CD4-positive, alpha-beta T cell treated with Interleukin-15 for 4 hours (primary cell): ENCODE measurements around the gene PPEF2.
"Not testable (repeated sequence)": the region's sequence is repeated elsewhere in the genome, so short reads cannot be mapped to it uniquely, and the experiment has no call there.

ENCODE experiments used
- DNase-seq: peaks from one replicate; pipeline ENCODE4 v3.0.0-alpha.2; 2020; ENCODE audit warnings: low spot score

The PPEF2 gene

GRCh38 chr4:75902352-75902751, at the start of gene PPEF2:
Gene PPEF2 (minus strand): TSS chr4:75902452. CDS start chr4:75896325, 6,127 bp downstream.
- no peak for DNase-seq

- no peak for DNase-seq
These were observed 48.1 kb upstream of the PPEF2 start for GRCh38 chr4:75950213-75950815.

- DNase-seq, result no peak
These were observed 46.7 kb upstream of the PPEF2 start for GRCh38 chr4:75948822-75949444.

- DNase-seq, result peak; percentile 78
These were observed 38.5 kb upstream of the PPEF2 start, which contains the start of gene NAAA for GRCh38 chr4:75940692-75941253. Gene NAAA (minus strand): TSS chr4:75941013. CDS start chr4:75940949, 64 bp downstream.

- DNase-seq, result peak; percentile 73
These were observed 37.8 kb upstream of the PPEF2 start for GRCh38 chr4:75939890-75940691.

GRCh38 chr4:75935628-75936027, 33.4 kb upstream of the PPEF2 start:
- no peak for DNase-seq

- no peak for DNase-seq
These were observed 27.9 kb upstream of the PPEF2 start for GRCh38 chr4:75930152-75930551.

GRCh38 chr4:75924916-75925315, 22.7 kb upstream of the PPEF2 start:
- DNase-seq, result not testable (repeated sequence)

- no peak for DNase-seq
These were observed 22.1 kb upstream of the PPEF2 start for GRCh38 chr4:75924309-75924827.

GRCh38 chr4:75922588-75922987, 20.3 kb upstream of the PPEF2 start:
- no peak for DNase-seq

- no peak for DNase-seq
These were observed 19.7 kb upstream of the PPEF2 start for GRCh38 chr4:75921910-75922309.

GRCh38 chr4:75920327-75920726, 18.1 kb upstream of the PPEF2 start:
- no peak for DNase-seq

GRCh38 chr4:75919920-75920319, 17.7 kb upstream of the PPEF2 start:
- no peak for DNase-seq

GRCh38 chr4:75916091-75916661, 13.9 kb upstream of the PPEF2 start:
- DNase-seq, result peak; percentile 32

- DNase-seq, result no peak
These were observed 10.7 kb upstream of the PPEF2 start for GRCh38 chr4:75912968-75913367.

- not testable (repeated sequence) for DNase-seq
These were observed 8.6 kb upstream of the PPEF2 start for GRCh38 chr4:75910831-75911230.

GRCh38 chr4:75909405-75909804, 7.2 kb upstream of the PPEF2 start:
- DNase-seq, result no peak

- no peak for DNase-seq
These were observed 6.3 kb upstream of the PPEF2 start for GRCh38 chr4:75908555-75908954.

GRCh38 chr4:75907966-75908365, 5.7 kb upstream of the PPEF2 start:
- no peak for DNase-seq

GRCh38 chr4:75904076-75904475, 1.8 kb upstream of the PPEF2 start:
- DNase-seq, result no peak

- no peak for DNase-seq
These were observed 3.7 kb downstream of the PPEF2 start for GRCh38 chr4:75898536-75898935.

GRCh38 chr4:75895744-75896314, 6.4 kb downstream of the PPEF2 start:
- peak; percentile 32 for DNase-seq
